Measurements from ENCODE around the gene CENPM.

The CENPM gene

GRCh38 chr22:41928593-41929417 lies 18.1 kb downstream of the CENPM start:
- H3K4me1 ChIP-seq (ENCODE audit: insufficient read depth, low read length) = no peaks in the 10 kb centered on the region
- H3K9ac ChIP-seq (ENCODE audit: low read length) = no peak overlapping the region
- no peak overlapping the region for H3K4me3 ChIP-seq (ENCODE audit: low read depth in 1 of 2, low read length in 2 of 2)
- H3K9me3 ChIP-seq (ENCODE audit: low read length) = no peaks in the 10 kb centered on the region
- H3K27me3 ChIP-seq (ENCODE audit: control insufficient read depth in 1 of 2, insufficient read depth in 2 of 2, low read length in 2 of 2) = peaks cover 9 to 24% of the 10 kb centered on the region in 2 donors
- H3K36me3 ChIP-seq (ENCODE audit: insufficient read depth, low read length) = no peaks in the 10 kb centered on the region
- H3K27ac ChIP-seq (ENCODE audit: low read depth, low read length) = no peak overlapping the region

GRCh38 chr22:41927813-41928212 lies 19.1 kb downstream of the CENPM start:
- no peak overlapping the region for H3K27ac ChIP-seq (ENCODE audit: low read depth, low read length)
- H3K4me3 ChIP-seq (ENCODE audit: low read depth in 1 of 2, low read length in 2 of 2) = no peak overlapping the region
- no peaks in the 10 kb centered on the region for H3K36me3 ChIP-seq (ENCODE audit: insufficient read depth, low read length)
- peaks cover 9 to 24% of the 10 kb centered on the region in 2 donors for H3K27me3 ChIP-seq (ENCODE audit: control insufficient read depth in 1 of 2, insufficient read depth in 2 of 2, low read length in 2 of 2)
- no peaks in the 10 kb centered on the region for H3K9me3 ChIP-seq (ENCODE audit: low read length)
- H3K4me1 ChIP-seq (ENCODE audit: insufficient read depth, low read length) = no peaks in the 10 kb centered on the region
- no peak overlapping the region for H3K9ac ChIP-seq (ENCODE audit: low read length)

GRCh38 chr22:41925783-41926460 lies 21.0 kb downstream of the CENPM start:
- Histone ChIP-seq H3K9ac (ENCODE audit: low read length) (no peak overlapping the region), H3K9me3 (ENCODE audit: low read length) (no peaks in the 10 kb centered on the region), H3K27me3 (ENCODE audit: control insufficient read depth in 1 of 2, insufficient read depth in 2 of 2, low read length in 2 of 2) (peaks cover 9 to 24% of the 10 kb centered on the region in 2 donors), H3K36me3 (ENCODE audit: insufficient read depth, low read length) (no peaks in the 10 kb centered on the region), H3K4me1 (ENCODE audit: insufficient read depth, low read length) (no peaks in the 10 kb centered on the region), H3K4me3 (ENCODE audit: low read depth in 1 of 2, low read length in 2 of 2) (no peak overlapping the region), H3K27ac (ENCODE audit: low read depth, low read length) (no peak overlapping the region)

GRCh38 chr22:41923595-41924276 lies 23.2 kb downstream of the CENPM start:
- Histone ChIP-seq H3K4me3 (ENCODE audit: low read depth in 1 of 2, low read length in 2 of 2) (no peak overlapping the region), H3K9ac (ENCODE audit: low read length) (no peak overlapping the region), H3K27ac (ENCODE audit: low read depth, low read length) (no peak overlapping the region), H3K9me3 (ENCODE audit: low read length) (no peaks in the 10 kb centered on the region), H3K36me3 (ENCODE audit: insufficient read depth, low read length) (no peaks in the 10 kb centered on the region), H3K27me3 (ENCODE audit: control insufficient read depth in 1 of 2, insufficient read depth in 2 of 2, low read length in 2 of 2) (peaks cover 9 to 45% of the 10 kb centered on the region in 2 donors), H3K4me1 (ENCODE audit: insufficient read depth, low read length) (peaks cover 9% of the 10 kb centered on the region)

- H3K36me3 ChIP-seq (ENCODE audit: insufficient read depth, low read length) = no peaks in the 10 kb centered on the region
- H3K27me3 ChIP-seq (ENCODE audit: control insufficient read depth in 1 of 2, insufficient read depth in 2 of 2, low read length in 2 of 2) = peaks cover 9 to 52% of the 10 kb centered on the region in 2 donors
- H3K4me1 ChIP-seq (ENCODE audit: insufficient read depth, low read length) = peaks cover 9% of the 10 kb centered on the region
- H3K27ac ChIP-seq (ENCODE audit: low read depth, low read length) = no peak overlapping the region
- no peak overlapping the region for H3K4me3 ChIP-seq (ENCODE audit: low read depth in 1 of 2, low read length in 2 of 2)
- H3K9me3 ChIP-seq (ENCODE audit: low read length) = no peaks in the 10 kb centered on the region
- no peak overlapping the region for H3K9ac ChIP-seq (ENCODE audit: low read length)
Observed at GRCh38 chr22:41922940-41923594, 23.9 kb downstream of the CENPM start.

GRCh38 chr22:41922328-41922727 lies 24.6 kb downstream of the CENPM start:
- H3K9me3 ChIP-seq (ENCODE audit: low read length) = no peaks in the 10 kb centered on the region
- H3K4me1 ChIP-seq (ENCODE audit: insufficient read depth, low read length) = peaks cover 9% of the 10 kb centered on the region
- H3K4me3 ChIP-seq (ENCODE audit: low read depth in 1 of 2, low read length in 2 of 2) = no peak overlapping the region
- H3K9ac ChIP-seq (ENCODE audit: low read length) = no peak overlapping the region
- no peaks in the 10 kb centered on the region for H3K36me3 ChIP-seq (ENCODE audit: insufficient read depth, low read length)
- peaks cover 10 to 59% of the 10 kb centered on the region in 2 donors for H3K27me3 ChIP-seq (ENCODE audit: control insufficient read depth in 1 of 2, insufficient read depth in 2 of 2, low read length in 2 of 2)
- no peak overlapping the region for H3K27ac ChIP-seq (ENCODE audit: low read depth, low read length)

- H3K4me1 ChIP-seq (ENCODE audit: insufficient read depth, low read length) = peaks cover 9% of the 10 kb centered on the region
- H3K27me3 ChIP-seq (ENCODE audit: control insufficient read depth in 1 of 2, insufficient read depth in 2 of 2, low read length in 2 of 2) = peaks cover 26 to 58% of the 10 kb centered on the region in 2 donors
- no peaks in the 10 kb centered on the region for H3K36me3 ChIP-seq (ENCODE audit: insufficient read depth, low read length)
- H3K27ac ChIP-seq (ENCODE audit: low read depth, low read length) = no peak overlapping the region
- no peak overlapping the region for H3K9ac ChIP-seq (ENCODE audit: low read length)
- no peaks in the 10 kb centered on the region for H3K9me3 ChIP-seq (ENCODE audit: low read length)
- peak overlapping the region in 1 of 2 donors; percentile 43 for H3K4me3 ChIP-seq (ENCODE audit: low read depth in 1 of 2, low read length in 2 of 2)
Observed at GRCh38 chr22:41920271-41920976, 26.5 kb downstream of the CENPM start.

GRCh38 chr22:41919357-41920224 lies 27.4 kb downstream of the CENPM start:
- no peaks in the 10 kb centered on the region for H3K36me3 ChIP-seq (ENCODE audit: insufficient read depth, low read length)
- H3K9ac ChIP-seq (ENCODE audit: low read length) = no peak overlapping the region
- no peaks in the 10 kb centered on the region for H3K9me3 ChIP-seq (ENCODE audit: low read length)
- H3K4me1 ChIP-seq (ENCODE audit: insufficient read depth, low read length) = peaks cover 9% of the 10 kb centered on the region
- H3K4me3 ChIP-seq (ENCODE audit: low read depth in 1 of 2, low read length in 2 of 2) = peak overlapping the region; percentile 29 to 43
- H3K27ac ChIP-seq (ENCODE audit: low read depth, low read length) = no peak overlapping the region
- peaks cover 24 to 58% of the 10 kb centered on the region in 2 donors for H3K27me3 ChIP-seq (ENCODE audit: control insufficient read depth in 1 of 2, insufficient read depth in 2 of 2, low read length in 2 of 2)

- no peaks in the 10 kb centered on the region for H3K9me3 ChIP-seq (ENCODE audit: low read length)
- no peak overlapping the region for H3K27ac ChIP-seq (ENCODE audit: low read depth, low read length)
- no peaks in the 10 kb centered on the region for H3K36me3 ChIP-seq (ENCODE audit: insufficient read depth, low read length)
- H3K9ac ChIP-seq (ENCODE audit: low read length) = no peak overlapping the region
- peaks cover 9% of the 10 kb centered on the region for H3K4me1 ChIP-seq (ENCODE audit: insufficient read depth, low read length)
- H3K27me3 ChIP-seq (ENCODE audit: control insufficient read depth in 1 of 2, insufficient read depth in 2 of 2, low read length in 2 of 2) = peaks cover 28 to 67% of the 10 kb centered on the region in 2 donors
- no peak overlapping the region for H3K4me3 ChIP-seq (ENCODE audit: low read depth in 1 of 2, low read length in 2 of 2)
Observed at GRCh38 chr22:41917903-41918791, 28.8 kb downstream of the CENPM start.

Data from muscle layer of colon (tissue), 2 donors.